IPS-18a (cell line): Measurements from ENCODE around the gene LTC4S.
A peak's percentile ranks its signal among the peaks of the same experiment; 100 is the strongest.

ENCODE experiments used
- H3K27ac ChIP-seq: one replicate; pipeline ENCODE4 v1.5.1; 2013; ENCODE audit warnings: low read length
- H3K27me3 ChIP-seq: one replicate; pipeline ENCODE4 v1.6.1; 2013; ENCODE audit warnings: mild to moderate bottlenecking, low read length; ENCODE audit not compliant: control insufficient read depth, insufficient read depth
- H3K36me3 ChIP-seq: one replicate; pipeline ENCODE4 v1.6.1; 2013; ENCODE audit warnings: low read depth, low read length; ENCODE audit not compliant: control insufficient read depth
- H3K4me1 ChIP-seq: one replicate; pipeline ENCODE4 v1.6.1; 2013; ENCODE audit warnings: low read depth, low read length; ENCODE audit not compliant: control insufficient read depth
- H3K4me3 ChIP-seq: one replicate; pipeline ENCODE4 v1.5.1; 2013; ENCODE audit warnings: low read length
- H3K9ac ChIP-seq: one replicate; pipeline ENCODE4 v1.6.1; 2013; ENCODE audit warnings: mild to moderate bottlenecking, low read length, moderate library complexity
- H3K9me3 ChIP-seq: one replicate; pipeline ENCODE4 v1.6.1; 2013; ENCODE audit warnings: low read depth, low read length; ENCODE audit not compliant: control insufficient read depth

Gene LTC4S

DNA sequence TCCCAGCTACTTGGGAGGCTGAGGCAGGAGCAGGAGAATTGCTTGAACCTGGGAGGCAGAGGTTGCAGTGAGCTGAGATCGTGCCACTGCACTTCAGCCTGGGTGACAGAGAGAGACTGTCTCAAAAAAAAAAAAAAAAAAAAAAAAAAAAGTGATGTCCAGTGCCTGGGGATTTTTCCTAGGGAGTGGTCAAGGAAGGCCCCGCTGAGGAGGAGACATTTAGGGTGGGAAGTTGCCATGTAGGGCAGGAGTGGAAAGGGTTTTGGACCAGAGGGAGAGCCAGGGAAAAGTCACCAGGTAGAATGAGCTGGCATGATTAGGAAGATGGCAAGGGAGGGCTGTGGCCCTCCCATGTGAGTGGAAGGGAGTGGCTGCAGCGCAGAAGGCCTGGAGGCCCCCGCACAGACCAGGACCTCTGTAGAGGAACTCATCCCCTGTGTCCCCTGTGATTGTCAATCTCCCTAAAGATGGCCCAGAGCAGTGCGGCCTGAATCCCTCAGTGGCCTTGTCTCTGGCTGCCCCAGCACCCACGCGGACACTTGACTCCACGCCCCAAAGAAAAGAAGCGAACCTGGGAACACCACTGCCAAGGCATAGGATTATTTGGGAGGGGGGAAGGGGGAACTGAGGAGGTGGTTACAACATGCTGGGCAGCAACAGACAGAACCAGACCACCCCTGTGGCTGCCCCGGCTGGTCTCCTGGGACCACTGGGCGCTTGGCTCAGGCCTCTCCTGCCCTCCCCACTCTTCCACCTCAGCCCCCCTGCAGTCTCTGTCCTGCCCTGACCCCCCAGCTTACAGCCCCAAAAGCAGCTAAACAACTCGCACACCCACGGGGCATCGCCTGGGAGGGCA lies 24.3 kb downstream of the LTC4S start:
- H3K27me3 ChIP-seq = peaks cover 25% of the 10 kb centered on the region
- peaks cover 5% of the 10 kb centered on the region for H3K36me3 ChIP-seq
- H3K9ac ChIP-seq = peak overlapping the region; percentile 69
- H3K9me3 ChIP-seq = no peaks in the 10 kb centered on the region
- H3K27ac ChIP-seq = peak overlapping the region; percentile 19
- H3K4me3 ChIP-seq = peak overlapping the region; percentile 43
- H3K4me1 ChIP-seq = peaks cover 29% of the 10 kb centered on the region

DNA sequence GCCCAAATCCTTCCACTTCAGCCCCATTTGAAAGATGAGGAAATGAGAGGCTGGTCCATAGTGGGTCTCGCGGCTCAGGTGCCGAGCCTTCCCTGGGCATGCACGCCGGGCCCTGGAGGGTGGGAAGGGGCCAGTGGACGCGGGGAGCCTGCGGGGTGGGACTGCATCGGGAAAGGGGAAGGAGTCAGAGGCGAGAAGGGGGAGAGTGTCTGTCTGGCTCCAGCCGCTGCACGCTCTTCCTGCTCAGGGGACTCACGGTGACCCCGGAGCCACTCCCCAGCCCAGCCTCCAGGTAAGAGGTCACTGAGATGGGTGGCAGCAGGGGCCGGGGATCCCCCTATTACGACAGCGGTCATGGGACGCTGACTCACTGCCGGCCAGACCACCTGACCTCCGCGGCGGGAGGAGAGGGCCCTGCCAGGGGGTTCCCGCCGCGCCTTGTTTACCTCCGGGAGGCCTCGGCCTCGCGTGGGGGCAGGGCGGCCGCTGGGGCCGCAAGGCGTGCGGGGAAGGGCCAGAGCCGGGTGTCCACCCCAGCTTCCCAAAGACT lies 25.0 kb downstream of the LTC4S start:
- Histone ChIP-seq H3K9me3 (no peaks in the 10 kb centered on the region), H3K27ac (peak overlapping the region; percentile 19), H3K9ac (peak overlapping the region; percentile 69), H3K27me3 (peaks cover 25% of the 10 kb centered on the region), H3K36me3 (peaks cover 9% of the 10 kb centered on the region), H3K4me3 (peak overlapping the region; percentile 43), H3K4me1 (peaks cover 27% of the 10 kb centered on the region)

DNA sequence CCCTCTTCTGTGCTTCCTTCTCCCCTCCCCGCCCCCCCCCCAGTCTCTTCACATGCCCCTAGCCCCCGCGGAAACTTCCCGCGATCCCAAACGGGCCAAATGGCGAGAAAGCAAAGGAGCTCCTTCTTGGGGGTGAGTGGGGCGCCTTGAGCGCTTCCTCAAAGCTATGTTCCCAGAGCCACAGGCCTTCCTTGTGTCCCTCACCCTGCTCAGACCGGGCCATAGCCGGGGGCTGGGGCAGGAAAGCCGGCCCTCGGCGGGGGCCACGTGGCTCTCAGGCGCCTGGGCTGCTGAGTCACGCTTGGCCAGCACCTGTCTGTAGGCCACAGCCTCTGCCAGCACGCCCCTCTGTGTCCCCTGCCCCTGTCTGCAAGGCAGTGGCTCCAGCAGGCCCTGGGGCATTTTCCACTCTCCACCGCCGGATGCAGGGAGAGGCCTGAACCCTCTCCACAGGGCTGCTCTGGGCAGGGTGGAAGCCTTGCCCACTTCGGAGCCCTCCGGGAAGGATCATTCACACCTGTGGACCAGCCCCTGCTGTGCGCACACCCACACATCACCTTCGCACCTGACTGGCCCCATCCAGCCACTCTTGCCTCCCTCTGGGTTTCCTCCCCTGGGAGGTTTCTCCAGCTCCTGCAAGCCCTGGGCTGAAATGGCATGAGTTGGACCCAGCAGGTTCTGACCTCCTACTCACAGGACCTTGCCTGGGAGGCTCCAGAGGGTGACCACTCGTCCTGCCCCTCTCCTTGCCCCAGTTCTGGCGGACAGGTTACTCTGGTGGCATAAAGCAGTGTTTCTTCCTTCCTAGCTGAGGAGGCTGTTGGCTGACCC lies 25.7 kb downstream of the LTC4S start:
- Histone ChIP-seq H3K9ac (peak overlapping the region; percentile 69), H3K9me3 (no peaks in the 10 kb centered on the region), H3K27ac (peak overlapping the region; percentile 33), H3K36me3 (peaks cover 16% of the 10 kb centered on the region), H3K4me3 (peak overlapping the region; percentile 43), H3K27me3 (peaks cover 25% of the 10 kb centered on the region), H3K4me1 (peaks cover 27% of the 10 kb centered on the region)

DNA sequence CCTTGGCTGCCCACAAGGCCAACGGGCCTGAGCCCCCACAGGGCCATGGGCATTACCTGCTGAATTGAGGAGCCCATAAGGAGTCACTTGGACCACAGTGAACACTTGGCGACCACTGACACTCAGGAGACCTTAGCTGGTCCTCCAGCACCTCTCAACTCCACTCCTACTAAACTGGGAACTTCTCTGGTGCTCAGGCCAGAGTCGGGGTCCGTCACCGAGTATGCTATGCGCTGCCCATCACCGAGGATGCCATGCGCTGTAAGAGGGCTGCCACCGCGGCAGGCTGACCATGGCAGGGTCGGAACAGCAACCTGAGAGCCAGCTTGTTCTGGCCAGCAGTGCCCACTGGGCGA lies 26.3 kb downstream of the LTC4S start:
- Histone ChIP-seq H3K9me3 (no peaks in the 10 kb centered on the region), H3K36me3 (peaks cover 22% of the 10 kb centered on the region), H3K9ac (peak overlapping the region; percentile 69), H3K27ac (no peak overlapping the region), H3K27me3 (peaks cover 25% of the 10 kb centered on the region), H3K4me3 (peak overlapping the region; percentile 52), H3K4me1 (peaks cover 27% of the 10 kb centered on the region)

DNA sequence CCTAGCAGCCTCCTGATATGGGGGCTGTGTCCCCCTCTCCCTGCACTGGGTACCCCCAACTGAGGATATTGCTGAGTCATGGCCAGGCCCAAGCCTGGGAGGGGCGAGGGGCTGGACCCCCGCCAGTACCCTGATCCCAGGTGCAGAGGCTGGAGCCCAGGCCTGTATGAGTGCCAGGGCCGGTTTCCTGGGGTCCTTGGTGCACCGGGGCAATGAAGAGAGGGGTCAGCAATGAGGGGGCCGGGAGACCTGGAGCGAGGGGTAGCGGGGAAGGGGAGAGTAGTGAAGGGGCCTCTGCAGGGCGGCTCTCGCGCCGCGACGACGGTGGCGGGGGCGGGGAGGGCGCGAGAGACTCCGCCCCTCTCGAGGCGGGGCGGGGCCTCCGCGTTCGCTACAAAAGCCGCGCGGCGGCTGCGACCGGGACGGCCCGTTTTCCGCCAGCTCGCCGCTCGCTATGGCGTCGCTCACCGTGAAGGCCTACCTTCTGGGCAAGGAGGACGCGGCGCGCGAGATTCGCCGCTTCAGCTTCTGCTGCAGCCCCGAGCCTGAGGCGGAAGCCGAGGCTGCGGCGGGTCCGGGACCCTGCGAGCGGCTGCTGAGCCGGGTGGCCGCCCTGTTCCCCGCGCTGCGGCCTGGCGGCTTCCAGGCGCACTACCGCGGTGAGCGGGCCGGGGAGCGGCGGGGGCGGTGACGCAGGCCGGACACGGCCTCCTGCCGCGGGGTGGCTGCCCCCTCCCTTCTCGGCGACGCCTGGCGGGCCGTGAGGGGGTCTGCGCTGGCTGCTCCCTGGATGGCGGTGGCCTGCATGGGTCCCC lies 26.9 kb downstream of the LTC4S start, which contains the start of gene SQSTM1:
Gene SQSTM1, plus strand, starts transcription at position 423 of the 815 bp plus-strand sequence. Its CDS starts 32 bp downstream, at position 455.
- Histone ChIP-seq H3K36me3 (peaks cover 28% of the 10 kb centered on the region), H3K9me3 (no peaks in the 10 kb centered on the region), H3K27ac (peak within 1 kb of the TSS; percentile 27), H3K27me3 (peaks cover 24% of the 10 kb centered on the region), H3K4me3 (peak within 1 kb of the TSS; percentile 52), H3K4me1 (peaks cover 27% of the 10 kb centered on the region), H3K9ac (peak within 1 kb of the TSS; percentile 69)

DNA sequence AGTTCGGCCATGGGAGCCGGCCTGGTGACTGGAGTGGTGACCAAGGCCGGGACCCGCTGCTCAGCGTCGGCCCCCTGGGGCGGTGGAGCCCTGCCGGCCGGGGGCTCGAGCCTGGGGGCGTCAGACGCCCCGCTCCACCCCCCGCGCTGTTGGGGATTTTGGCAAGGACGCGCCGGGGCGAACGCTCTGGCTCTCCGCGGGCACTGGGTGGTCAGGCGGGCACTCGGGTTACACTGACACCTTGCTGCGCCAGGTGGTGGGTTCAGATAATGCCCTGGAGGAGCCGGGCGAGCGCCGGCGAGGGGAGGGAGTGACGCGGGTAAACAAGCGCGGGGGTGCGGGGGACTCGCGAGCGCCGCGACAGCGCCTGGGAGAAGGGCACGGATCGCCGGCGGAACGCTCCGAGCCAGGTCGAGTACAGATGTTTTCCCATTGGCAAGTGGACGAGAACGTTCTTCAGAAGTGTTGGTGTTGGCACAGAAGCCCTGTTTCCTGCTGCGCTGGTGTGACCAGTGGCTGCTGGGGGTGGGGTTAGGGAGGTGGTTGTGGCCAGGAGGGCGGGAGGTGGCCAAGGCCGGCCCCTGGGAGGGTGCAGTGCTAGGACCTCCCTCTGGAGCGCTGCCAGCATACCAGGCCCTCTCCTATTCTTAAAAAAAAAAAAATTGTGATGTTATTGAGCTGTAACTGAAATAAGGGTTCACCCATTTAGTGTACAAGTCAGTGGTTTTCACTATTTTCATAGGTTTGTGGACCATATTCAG lies 27.7 kb downstream of the LTC4S start:
- H3K27ac ChIP-seq = peak overlapping the region; percentile 27

DNA sequence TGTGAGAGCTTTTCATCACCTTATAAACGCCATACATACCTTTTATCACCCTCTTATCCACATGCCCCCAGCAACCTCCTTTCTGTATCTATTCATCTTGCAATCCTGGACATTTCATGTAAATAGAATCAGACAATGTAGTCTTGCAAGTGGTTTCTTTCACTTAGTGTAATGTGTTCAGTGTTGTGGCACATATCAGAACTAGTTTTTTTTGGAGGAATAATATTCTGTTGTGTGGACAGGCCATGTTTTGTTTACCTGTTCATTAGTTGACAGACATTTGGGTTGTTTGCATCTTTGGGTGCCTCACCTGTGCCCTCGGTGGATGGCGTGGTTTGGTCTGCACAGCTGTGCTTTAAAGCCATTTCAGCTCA lies 28.3 kb downstream of the LTC4S start:
- no peak overlapping the region for H3K27ac ChIP-seq

More for the DNA sequence above, 27.7 kb downstream of the LTC4S start:
- Histone ChIP-seq H3K36me3 (peaks cover 35% of the 10 kb centered on the region), H3K9me3 (no peaks in the 10 kb centered on the region), H3K4me1 (peaks cover 27% of the 10 kb centered on the region), H3K9ac (peak overlapping the region; percentile 69), H3K4me3 (peak overlapping the region; percentile 52), H3K27me3 (peaks cover 16% of the 10 kb centered on the region)

DNA sequence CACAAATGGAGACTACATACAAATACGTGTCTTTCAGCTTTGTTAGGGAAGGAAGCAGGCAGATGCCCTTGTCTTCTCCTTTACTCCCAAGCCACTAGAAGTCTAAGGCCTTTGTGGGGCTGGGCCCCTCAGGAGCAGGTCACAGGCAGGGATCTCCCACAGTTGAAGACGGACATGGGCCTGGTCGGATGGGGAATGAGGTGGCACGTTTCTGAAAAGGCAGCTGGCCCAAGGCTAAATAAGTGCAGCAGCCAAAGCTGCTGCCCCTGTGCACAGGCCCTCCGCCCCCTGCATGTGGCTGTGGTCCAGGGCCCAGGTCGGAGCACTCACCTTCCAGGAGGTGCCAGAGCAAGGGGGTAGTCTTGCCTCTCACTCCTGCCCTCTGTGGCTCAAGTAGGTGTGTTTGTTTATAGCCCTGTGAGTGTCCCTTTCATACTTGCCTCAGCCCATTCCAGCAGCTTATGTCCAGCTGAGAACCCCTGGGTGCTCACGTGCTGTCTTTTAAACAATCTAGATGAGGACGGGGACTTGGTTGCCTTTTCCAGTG lies 28.7 kb downstream of the LTC4S start:
- peaks cover 45% of the 10 kb centered on the region for H3K36me3 ChIP-seq
- H3K4me1 ChIP-seq = peaks cover 27% of the 10 kb centered on the region

More for the DNA sequence above, 28.3 kb downstream of the LTC4S start:
- peak overlapping the region; percentile 52 for H3K4me3 ChIP-seq
- H3K27me3 ChIP-seq = peaks cover 13% of the 10 kb centered on the region
- peaks cover 40% of the 10 kb centered on the region for H3K36me3 ChIP-seq
- H3K9me3 ChIP-seq = no peaks in the 10 kb centered on the region
- no peak overlapping the region for H3K9ac ChIP-seq
- peaks cover 27% of the 10 kb centered on the region for H3K4me1 ChIP-seq

DNA sequence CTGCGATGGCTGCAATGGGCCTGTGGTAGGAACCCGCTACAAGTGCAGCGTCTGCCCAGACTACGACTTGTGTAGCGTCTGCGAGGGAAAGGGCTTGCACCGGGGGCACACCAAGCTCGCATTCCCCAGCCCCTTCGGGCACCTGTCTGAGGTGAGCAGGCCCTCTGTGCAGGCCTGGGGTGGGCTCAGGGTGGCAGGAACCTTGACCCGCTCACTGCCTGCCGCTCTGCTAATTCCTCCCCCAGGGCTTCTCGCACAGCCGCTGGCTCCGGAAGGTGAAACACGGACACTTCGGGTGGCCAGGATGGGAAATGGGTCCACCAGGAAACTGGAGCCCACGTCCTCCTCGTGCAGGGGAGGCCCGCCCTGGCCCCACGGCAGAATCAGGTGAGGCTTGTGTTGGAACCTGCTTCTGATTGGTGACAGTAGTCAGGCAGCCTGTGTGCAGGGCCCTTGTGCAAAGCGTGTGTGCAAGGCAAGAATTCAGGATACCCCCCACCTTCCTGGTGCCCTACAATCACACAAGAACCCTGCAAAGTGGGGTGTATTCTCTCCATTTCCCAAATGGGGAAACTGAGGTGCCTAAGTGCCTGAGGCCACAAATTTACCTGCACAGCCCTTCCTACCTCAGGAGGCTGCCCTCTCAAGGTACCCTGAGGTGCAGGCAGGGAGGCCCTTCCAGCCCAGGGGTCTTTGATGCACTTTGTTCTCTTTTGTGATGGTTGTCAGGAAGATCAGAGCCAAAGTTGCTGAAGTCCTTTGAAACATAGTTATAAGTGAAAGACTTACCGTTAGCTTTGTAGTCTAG lies 30.4 kb downstream of the LTC4S start:
- Histone ChIP-seq H3K4me1 (peaks cover 27% of the 10 kb centered on the region), H3K36me3 (peaks cover 55% of the 10 kb centered on the region)

More for the DNA sequence above, 28.7 kb downstream of the LTC4S start:
- H3K27me3 ChIP-seq = peaks cover 9% of the 10 kb centered on the region
- H3K9me3 ChIP-seq = no peaks in the 10 kb centered on the region
- H3K27ac ChIP-seq = no peak overlapping the region
- H3K4me3 ChIP-seq = peak overlapping the region; percentile 52
- H3K9ac ChIP-seq = no peak overlapping the region

More for the DNA sequence above, 30.4 kb downstream of the LTC4S start:
- Histone ChIP-seq H3K4me3 (no peak overlapping the region), H3K27me3 (peaks cover 3% of the 10 kb centered on the region), H3K9ac (no peak overlapping the region), H3K27ac (no peak overlapping the region), H3K9me3 (no peaks in the 10 kb centered on the region)
